ENCODE measurements around the gene ADCK1. TPM values are rescaled to one million over a fixed set of nuclear protein-coding genes. Genes with fewer than 3 reads are reported as not detected.

ADCK1 gene
- total and polyA plus RNA-seq, 9 of the 15 experiments (the other 6 are each of a cell fraction or from before 2014, with no cell fraction given), result 2.8 to 8.9 (median 4.3) TPM

DNA sequence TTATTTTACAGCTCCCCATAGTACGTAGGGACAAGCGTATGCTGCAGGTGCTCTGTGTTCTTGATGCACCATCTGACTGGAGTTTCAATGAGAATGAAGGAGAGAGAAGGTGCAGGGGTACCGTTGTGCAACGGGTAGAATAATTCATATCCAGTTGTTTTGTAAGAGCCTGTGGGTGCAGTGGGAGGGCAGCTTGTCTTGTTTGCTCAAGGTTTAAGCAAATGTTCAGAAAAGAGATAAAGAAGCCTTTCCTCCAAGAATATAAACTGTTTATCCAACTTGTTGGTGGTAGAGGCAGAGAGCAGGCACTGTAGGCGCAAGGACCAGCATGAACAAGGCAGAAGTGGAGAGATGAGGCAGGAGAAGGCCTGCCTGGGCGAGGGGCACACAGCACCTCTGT lies 64.2 kb downstream of the ADCK1 start:
- no peaks in the 10 kb centered on the region for H3K27me3 ChIP-seq (ENCODE audit: control insufficient read depth in 2 of 2, insufficient read depth in 2 of 2, low read length in 2 of 2)
- H3K79me2 ChIP-seq (ENCODE audit: control insufficient read depth, insufficient read depth, low read length), result no peaks in the 10 kb centered on the region
- CTCF ChIA-PET (ENCODE audit: low intra/inter-chr PET ratio), result no interaction called here
- POLR2A ChIA-PET, result interaction anchor here (1.0 to 1.5 kb wide), 3 partner anchors 11 to 30 kb away, joined by 3 to 4 read pairs (median 3); no protein-coding TSS in a partner anchor
- H3K4me1 ChIP-seq (replicated peaks in 1 of 2; ENCODE audit: control insufficient read depth in 2 of 2, insufficient read depth in 2 of 2, low read length in 2 of 2), result peaks cover 37 to 45% of the 10 kb centered on the region in 2 experiments
- no peaks in the 10 kb centered on the region; the same call in 2 of the 3 replicates for H3K36me3 ChIP-seq (ENCODE audit: control insufficient read depth, insufficient read depth, low read length)
- peak; percentile 11 for FAIRE-seq
- no TSS peak for BruUV-seq (replicated peaks)
- 40% methylated on average over 6 of the region's 6 CpGs for WGBS (ENCODE audit: insufficient coverage, low coverage, missing lambda C conversion rate)
- H3K4me2 ChIP-seq (ENCODE audit: insufficient read depth, low read length), result peak overlapping the region; percentile 46
- ATAC-seq, result no peak
- no peaks in the 10 kb centered on the region; the same call in 1 of the 2 replicates for H3K9me3 ChIP-seq (replicated peaks; ENCODE audit: control insufficient read depth, insufficient read depth, low read depth, low read length)
- no peak overlapping the region for H3K9ac ChIP-seq (ENCODE audit: insufficient read depth in 1 of 2, low read depth in 2 of 2, low read length in 2 of 2)
- H4K20me1 ChIP-seq (replicated peaks; ENCODE audit: control insufficient read depth, insufficient read depth, low read length), result no peaks in the 10 kb centered on the region
- DNase-seq (ENCODE audit: extremely low read depth in 1 of 4, low spot score in 3 of 4), result peak in 2 of 4 experiments; percentile 16 to 30
- in situ Hi-C loops (cut with MboI) (no loop called here), intact Hi-C loops (cut with micrococcal nuclease) (loop anchor here (10.0 kb wide), 1 partner anchor 291 kb away; no protein-coding TSS in a partner anchor)
- H3K4me3 ChIP-seq, result no peak overlapping the region
- peak overlapping the region; percentile 34; the same call in 2 of the 3 replicates for H3K27ac ChIP-seq (ENCODE audit: extremely low read depth, low read depth, low read length)
- H3K9me1 ChIP-seq (ENCODE audit: control insufficient read depth, insufficient read depth, low read length), result no peaks in the 10 kb centered on the region
- H2AFZ ChIP-seq (ENCODE audit: low read depth, low read length), result 0 out of 2 replicates have a peak overlapping the region, but pooled peaks have one; percentile 32
- no peak for TF ChIP-seq CTCFL (IDR thresholded peaks at IDR 0.05; ENCODE audit: borderline replicate concordance, insufficient read depth, low read depth, low read length, poor library complexity, severe bottlenecking)
- TF ChIP-seq ARID1B (IDR thresholded peaks at IDR 0.05), result peak; percentile 50
- TF ChIP-seq CEBPG (CRISPR knock-in tag; IDR thresholded peaks at IDR 0.05), result no peak
- 0 out of 4 replicates have a peak, but pooled peaks of 1 of the 2 experiments have one; percentile 10 for TF ChIP-seq CEBPG (tag; conservative IDR thresholded peaks at IDR 0.05 in 1 of 2, IDR thresholded peaks at IDR 0.05 in 1 of 2)
- peak; percentile 53 for TF ChIP-seq CBFA2T3 (IDR thresholded peaks at IDR 0.05)
- TF ChIP-seq FOXA1 (IDR thresholded peaks at IDR 0.05; ENCODE audit: borderline replicate concordance), result 0 out of 2 replicates have a peak, but pooled peaks have one; percentile 37
- TF ChIP-seq, protein P1, sequence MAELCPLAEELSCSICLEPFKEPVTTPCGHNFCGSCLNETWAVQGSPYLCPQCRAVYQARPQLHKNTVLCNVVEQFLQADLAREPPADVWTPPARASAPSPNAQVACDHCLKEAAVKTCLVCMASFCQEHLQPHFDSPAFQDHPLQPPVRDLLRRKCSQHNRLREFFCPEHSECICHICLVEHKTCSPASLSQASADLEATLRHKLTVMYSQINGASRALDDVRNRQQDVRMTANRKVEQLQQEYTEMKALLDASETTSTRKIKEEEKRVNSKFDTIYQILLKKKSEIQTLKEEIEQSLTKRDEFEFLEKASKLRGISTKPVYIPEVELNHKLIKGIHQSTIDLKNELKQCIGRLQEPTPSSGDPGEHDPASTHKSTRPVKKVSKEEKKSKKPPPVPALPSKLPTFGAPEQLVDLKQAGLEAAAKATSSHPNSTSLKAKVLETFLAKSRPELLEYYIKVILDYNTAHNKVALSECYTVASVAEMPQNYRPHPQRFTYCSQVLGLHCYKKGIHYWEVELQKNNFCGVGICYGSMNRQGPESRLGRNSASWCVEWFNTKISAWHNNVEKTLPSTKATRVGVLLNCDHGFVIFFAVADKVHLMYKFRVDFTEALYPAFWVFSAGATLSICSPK (IDR thresholded peaks at IDR 0.05; ENCODE audit: borderline replicate concordance), result no peak
- no peak for TF ChIP-seq ZNF324 (CRISPR knock-in tag; IDR thresholded peaks at IDR 0.05)
- TF ChIP-seq SMARCE1 (IDR thresholded peaks at IDR 0.05), result 0 out of 2 replicates have a peak, but pooled peaks have one; percentile 19
- TF ChIP-seq ZNF316 (IDR thresholded peaks at IDR 0.05), result no peak
- TF ChIP-seq DPF2 (IDR thresholded peaks at IDR 0.05), result 0 out of 2 replicates have a peak, but pooled peaks have one; percentile 48
- peak; percentile 88 for TF ChIP-seq FOXA3 (CRISPR knock-in tag; conservative IDR thresholded peaks at IDR 0.05 in 1 of 2, IDR thresholded peaks at IDR 0.05 in 1 of 2)
- no peak for TF ChIP-seq JUND (IDR thresholded peaks at IDR 0.05; ENCODE audit: borderline replicate concordance, low read depth, low read length)
- 0 out of 3 replicates have a peak, but pooled peaks have one; percentile 8 for TF ChIP-seq JUND (tag; IDR thresholded peaks at IDR 0.05; ENCODE audit: borderline replicate concordance, low read depth, low read length)
- TF ChIP-seq HDAC8 (tag; IDR thresholded peaks at IDR 0.05), result no peak
- 0 out of 2 replicates have a peak, but pooled peaks have one; percentile 26 for TF ChIP-seq TCF3 (CRISPR knock-in tag; IDR thresholded peaks at IDR 0.05)
- peak; percentile 85 for TF ChIP-seq CEBPB (tag; IDR thresholded peaks at IDR 0.05)

Data from K562 (cell line).